GM12878 (cell line): ENCODE measurements around the gene RBBP8NL. TPM values are rescaled to one million over a fixed set of nuclear protein-coding genes. Genes with fewer than 3 reads are reported as not detected.

ENCODE experiments used
- ATAC-seq: fragments of 200-7000 bp; cut with Tn5 transposase; 3 replicates; pipeline ENCODE4 v1.9.1; 2020; ENCODE audit warnings: mild to moderate bottlenecking, moderate library complexity
- BruUV-seq: library from RNA; stranded (reverse); fragments of 400-500 nt; replicated peaks from 2 replicates; lab custom pipeline; 2021; lab: Mats Ljungman, UMichigan
- CTCF ChIA-PET: fragments of 300-600 bp; sonication (Branson Sonifier 250); formaldehyde crosslinking; extraction: SDS; loops from one replicate; lab custom pipeline; 2021; ENCODE audit warnings: inconsistent platforms; lab: Yijun Ruan, JAX
- POLR2A ChIA-PET: fragments of 350-600 bp; formaldehyde crosslinking; extraction: SDS; loops from one replicate; lab custom pipeline; 2021; ENCODE audit warnings: inconsistent platforms; lab: Charles Lee
- RAD21 ChIA-PET: fragments of 300-600 bp; sonication (Branson Sonifier 250); formaldehyde crosslinking; loops from one replicate; lab custom pipeline; 2023; ENCODE audit warnings: antibody characterized with exemption; ENCODE audit not compliant: unreplicated experiment; lab: Charles Lee
- SMC1A ChIA-PET: fragments of 300-600 bp; sonication (Branson Sonifier 250); formaldehyde crosslinking; loops from one replicate; lab custom pipeline; 2023; ENCODE audit not compliant: unreplicated experiment, uncharacterized antibody; lab: Charles Lee
- DNase-seq: peaks from one replicate; pipeline ENCODE4 v3.0.0-alpha.2; 2011; ENCODE audit warnings: low read depth, low spot score
- FAIRE-seq: peaks from 3 replicates; lab custom pipeline; 2011; peaks lifted over from hg19 to GRCh38; lab: Jason Lieb, UNC
- H2AFZ ChIP-seq: 2 replicates; pipeline ENCODE4 v1.6.0; 2011; ENCODE audit warnings: low read depth, low read length, control low read depth; ENCODE audit not compliant: control insufficient read depth
- H3K27ac ChIP-seq: 2 replicates; pipeline ENCODE4 v1.5.1; 2011; ENCODE audit warnings: control low read depth; ENCODE audit not compliant: control insufficient read depth, insufficient read depth
- H3K27me3 ChIP-seq, 2 experiments: replicated peaks in 1 of 2; 2 replicates each; pipeline versions ENCODE4 v1.6.0 to v1.6.1; 2011; ENCODE audit warnings: low read length in 1 of 2; ENCODE audit not compliant: control insufficient read depth in 2 of 2, insufficient read depth in 2 of 2
- H3K36me3 ChIP-seq, 2 experiments: 2 replicates each; pipeline ENCODE4 v1.5.1; 2011; ENCODE audit warnings: low read length in 1 of 2; ENCODE audit not compliant: control insufficient read depth in 2 of 2, insufficient read depth in 2 of 2
- H3K4me1 ChIP-seq: 2 replicates; pipeline ENCODE4 v1.6.1; 2011; ENCODE audit warnings: mild to moderate bottlenecking, low read length, moderate library complexity, mixed read lengths; ENCODE audit not compliant: control insufficient read depth, insufficient read depth
- H3K4me2 ChIP-seq: 2 replicates; pipeline ENCODE4 v1.6.0; 2011; ENCODE audit warnings: control low read depth; ENCODE audit not compliant: control insufficient read depth, insufficient read depth
- H3K4me3 ChIP-seq: fragments of 200-600 bp; sonication (generic); 2 replicates; pipeline ENCODE4 v1.5.1; 2016
- H3K79me2 ChIP-seq: 2 replicates; pipeline ENCODE4 v1.6.0; 2011; ENCODE audit warnings: low read length; ENCODE audit not compliant: control insufficient read depth, insufficient read depth
- H3K9ac ChIP-seq: 2 replicates; pipeline ENCODE4 v1.8.0; 2011; ENCODE audit warnings: low read length, control low read depth, mixed read lengths; ENCODE audit not compliant: control insufficient read depth, insufficient read depth
- H3K9me3 ChIP-seq: replicated peaks from 3 replicates; pipeline ENCODE4 v1.5.1; 2011; ENCODE audit warnings: mild to moderate bottlenecking, low read length; ENCODE audit not compliant: control insufficient read depth, insufficient read depth
- H4K20me1 ChIP-seq: 2 replicates; pipeline ENCODE4 v1.6.0; 2011; ENCODE audit not compliant: control insufficient read depth, insufficient read depth
- ATF2 ChIP-seq: IDR thresholded peaks from 2 replicates; pipeline ENCODE4 v1.6.1; 2012; ENCODE audit warnings: low read length, inconsistent platforms
- DPF2 ChIP-seq: fragments of 450-650 bp; IDR thresholded peaks from 2 replicates; pipeline ENCODE4 v1.6.1; 2017; ENCODE audit warnings: mild to moderate bottlenecking
- LARP7 ChIP-seq: fragments of 450-650 bp; IDR thresholded peaks from 2 replicates; pipeline ENCODE4 v1.6.1; 2017; ENCODE audit warnings: mild to moderate bottlenecking
- NFXL1 ChIP-seq: fragments of 450-650 bp; IDR thresholded peaks from 2 replicates; pipeline ENCODE4 v1.6.1; 2017; ENCODE audit warnings: antibody characterized with exemption, mild to moderate bottlenecking, borderline replicate concordance
- PBX3 ChIP-seq: IDR thresholded peaks from 2 replicates; pipeline ENCODE4 v1.6.1; 2011; ENCODE audit warnings: mild to moderate bottlenecking, low read depth, low read length, moderate library complexity; ENCODE audit not compliant: insufficient replicate concordance
- PKNOX1 ChIP-seq: fragments of 450-650 bp; IDR thresholded peaks from 2 replicates; pipeline ENCODE4 v1.6.1; 2016; ENCODE audit warnings: mild to moderate bottlenecking
- RAD21 ChIP-seq: IDR thresholded peaks from 2 replicates; pipeline ENCODE4 v1.6.1; 2011; ENCODE audit warnings: mild to moderate bottlenecking, low read depth, low read length, moderate library complexity; ENCODE audit not compliant: insufficient read depth
- REST ChIP-seq: IDR thresholded peaks from 2 replicates; pipeline ENCODE4 v1.6.1; 2012; ENCODE audit warnings: mild to moderate bottlenecking, low read depth, low read length
- SIX5 ChIP-seq: IDR thresholded peaks from 2 replicates; pipeline ENCODE4 v1.6.1; 2011; ENCODE audit warnings: mild to moderate bottlenecking, low read depth, low read length, moderate library complexity; ENCODE audit not compliant: severe bottlenecking
- SMC3 ChIP-seq: IDR thresholded peaks from 2 replicates; pipeline ENCODE4 v1.6.1; 2011; ENCODE audit warnings: low read length, improper control_type of control experiment, borderline replicate concordance
- STAT3 ChIP-seq: IDR thresholded peaks from 2 replicates; pipeline ENCODE4 v1.6.1; 2011; ENCODE audit warnings: low read depth, low read length, improper control_type of control experiment
- YBX1 ChIP-seq: fragments of 450-650 bp; IDR thresholded peaks from 2 replicates; pipeline ENCODE4 v1.6.1; 2016; ENCODE audit warnings: antibody characterized with exemption
- WGBS: methylation state at CpG from one replicate; pipeline ENCODE4 v1.1.6; 2016; ENCODE audit warnings: low lambda C conversion rate; ENCODE audit not compliant: insufficient replicate concordance, insufficient coverage; ENCODE audit errors: missing lambda C conversion rate; 5-methylcytosine and 5-hydroxymethylcytosine counted together
- in situ Hi-C: fragments of 300-500 bp; cut with MboI; formaldehyde crosslinking; loops from 9 replicates; pipeline ENCODE4 v1.14.3; 2018; ENCODE audit warnings: mixed read lengths
- intact Hi-C: fragments of 100-400 bp; cut with micrococcal nuclease; formaldehyde crosslinking; loops from one replicate; pipeline ENCODE4 v1.14.2; 2022; ENCODE audit not compliant: unreplicated experiment
- polyA plus RNA-seq, 11 experiments: library from polyadenylated mRNA; depleted of rRNA in 4 of 11; unstranded in 6 of 11; stranded (reverse) in 5 of 11; fragments of >200 nt; fragmentation: Nextera tagmentation in 4 of 11; fragmentation: Illumina TruSeq in 1 of 11; extraction: Ambion mirVana in 4 of 11; extraction: Trizol in 1 of 11; gene quantifications; 1 replicate in 1 of 11; 2 replicates in 10 of 11; pipeline versions ENCODE4 v1.2.1 to v1.2.3, GENCODE V29; 2011 to 2016; ENCODE audit warnings: inconsistent platforms in 2 of 11, missing spikeins in 2 of 11, low read depth in 1 of 11
- total RNA-seq, 4 experiments: library from RNA; depleted of rRNA in 3 of 4; stranded (reverse); fragments of >200 nt in 3 of 4; fragmentation: Illumina TruSeq in 1 of 4; extraction: Trizol in 1 of 4; gene quantifications; 2 replicates each; pipeline versions ENCODE4 v1.2.1 to v1.2.3, GENCODE V29; 2013 to 2021

The RBBP8NL gene
- total and polyA plus RNA-seq, 10 of the 15 experiments (the other 5 are each of a cell fraction or from before 2014, with no cell fraction given), result not detected

GRCh38 chr20:62410746-62411478 lies 16.4 kb downstream of the RBBP8NL start (continued):
- no peak for TF ChIP-seq SIX5
- TF ChIP-seq YBX1, result no peak
- TF ChIP-seq REST, result no peak

GRCh38 chr20:62409931-62410745 lies 17.2 kb downstream of the RBBP8NL start:
- WGBS, result 6% methylated on average over 30 of the region's 30 CpGs
- intact Hi-C loops (loop anchor here (5.0 kb wide), 1 partner anchor 382 kb away; no protein-coding TSS in a partner anchor), in situ Hi-C loops (no loop called here)
- RAD21 ChIA-PET, result interaction anchor here (1.1 to 1.8 kb wide), 4 partner anchors 89 to 382 kb away, joined by 3 to 6 read pairs (median 5); no protein-coding TSS in a partner anchor
- SMC1A ChIA-PET, result interaction anchor here (0.7 to 1.7 kb wide), 5 partner anchors 24 to 398 kb away, joined by 3 to 4 read pairs (median 4); no protein-coding TSS in a partner anchor
- Histone ChIP-seq H3K27ac (no peak overlapping the region), H3K4me3 (no peak overlapping the region), H3K4me1 (peaks cover 12% of the 10 kb centered on the region), H3K9me3 (no peaks in the 10 kb centered on the region), H3K9ac (no peak overlapping the region), H3K36me3 (no peaks in the 10 kb centered on the region), H3K27me3 (no peaks in the 10 kb centered on the region), H4K20me1 (no peaks in the 10 kb centered on the region), H3K79me2 (peaks cover 13% of the 10 kb centered on the region), H3K4me2 (peak overlapping the region; percentile 35; the same call in 1 of the 2 replicates), H2AFZ (no peak overlapping the region; the same call in 1 of the 2 replicates)
- FAIRE-seq (peak; percentile 35), ATAC-seq (peak; percentile 20), DNase-seq (no peak)
- CTCF ChIA-PET, result interaction anchor here (0.6 to 4.2 kb wide), 13 partner anchors 11 to 398 kb away, joined by 3 to 23 read pairs (median 4); no protein-coding TSS in a partner anchor
- no TSS peak for BruUV-seq
- POLR2A ChIA-PET, result interaction anchor here (1.3 kb wide), 1 partner anchor 23 kb away, joined by 5 read pairs; the partner anchor contains the start of gene RPS21
- TF ChIP-seq NFXL1 (peak; percentile 75; the same call in 1 of the 2 replicates), LARP7 (peak; percentile 48; the same call in 1 of the 2 replicates), PKNOX1 (peak; percentile 44; the same call in 1 of the 2 replicates), STAT3 (no peak), SMC3 (peak; percentile 21; the same call in 1 of the 2 replicates), RAD21 (peak; percentile 49), DPF2 (0 out of 2 replicates have a peak, but pooled peaks have one; percentile 24), PBX3 (no peak), ATF2 (no peak)
